Hepatocyte (in vitro differentiated cells): ENCODE measurements around the gene CREBL2.

Source experiments
- EZH2phosphoT487 ChIP-seq: fragments of 200-600 bp; sonication (generic); IDR thresholded peaks from one replicate; pipeline ENCODE4 v1.6.1; 2018; ENCODE audit warnings: antibody characterized with exemption, mild to moderate bottlenecking, low read depth, moderate library complexity; ENCODE audit not compliant: unreplicated experiment, severe bottlenecking
- TF ChIP-seq, protein P1 (sequence below): fragments of 200-600 bp; sonication (generic); IDR thresholded peaks from 2 replicates; pipeline ENCODE4 v1.5.1; 2016; ENCODE audit warnings: antibody characterized with exemption, mild to moderate bottlenecking; ENCODE audit not compliant: poor library complexity

DNA sequence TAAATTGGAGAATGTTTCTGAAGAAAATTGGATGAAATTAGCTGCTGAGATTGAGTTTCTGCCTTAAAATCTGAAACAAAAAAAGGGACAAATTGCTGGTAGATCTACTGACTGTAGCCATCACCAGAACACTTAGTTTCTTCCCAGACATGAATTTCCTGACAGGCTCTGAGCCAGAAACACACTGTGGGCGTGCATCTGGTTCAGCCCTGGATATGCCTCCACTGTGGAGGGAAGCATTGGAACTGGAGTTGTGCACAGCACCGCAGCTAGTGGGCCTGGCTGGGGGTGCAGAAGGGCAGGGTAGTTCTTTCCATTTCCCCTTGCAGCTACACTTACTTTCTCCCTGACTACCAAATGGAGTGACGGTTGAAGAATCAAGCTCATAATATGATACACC lies 31.2 kb downstream of the CREBL2 start:
- TF ChIP-seq, protein P1, sequence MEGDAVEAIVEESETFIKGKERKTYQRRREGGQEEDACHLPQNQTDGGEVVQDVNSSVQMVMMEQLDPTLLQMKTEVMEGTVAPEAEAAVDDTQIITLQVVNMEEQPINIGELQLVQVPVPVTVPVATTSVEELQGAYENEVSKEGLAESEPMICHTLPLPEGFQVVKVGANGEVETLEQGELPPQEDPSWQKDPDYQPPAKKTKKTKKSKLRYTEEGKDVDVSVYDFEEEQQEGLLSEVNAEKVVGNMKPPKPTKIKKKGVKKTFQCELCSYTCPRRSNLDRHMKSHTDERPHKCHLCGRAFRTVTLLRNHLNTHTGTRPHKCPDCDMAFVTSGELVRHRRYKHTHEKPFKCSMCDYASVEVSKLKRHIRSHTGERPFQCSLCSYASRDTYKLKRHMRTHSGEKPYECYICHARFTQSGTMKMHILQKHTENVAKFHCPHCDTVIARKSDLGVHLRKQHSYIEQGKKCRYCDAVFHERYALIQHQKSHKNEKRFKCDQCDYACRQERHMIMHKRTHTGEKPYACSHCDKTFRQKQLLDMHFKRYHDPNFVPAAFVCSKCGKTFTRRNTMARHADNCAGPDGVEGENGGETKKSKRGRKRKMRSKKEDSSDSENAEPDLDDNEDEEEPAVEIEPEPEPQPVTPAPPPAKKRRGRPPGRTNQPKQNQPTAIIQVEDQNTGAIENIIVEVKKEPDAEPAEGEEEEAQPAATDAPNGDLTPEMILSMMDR, result no peak
- TF ChIP-seq EZH2phosphoT487, result no peak
